A549 (cell line): ENCODE data around the gene CD47.

Experiments
- BHLHE40 ChIP-seq: IDR thresholded peaks from 2 replicates; pipeline ENCODE4 v1.6.1; 2012; ENCODE audit warnings: low read depth, low read length, inconsistent platforms
- CTCF ChIP-seq: fragments of >200 bp; sonication (Bioruptor Twin); formaldehyde crosslinking; IDR thresholded peaks from 3 replicates; pipeline ENCODE4 v1.5.1; 2016
- E2F6 ChIP-seq: IDR thresholded peaks from 2 replicates; pipeline ENCODE4 v1.6.1; 2012; ENCODE audit warnings: low read depth, borderline replicate concordance
- POLR2A ChIP-seq: IDR thresholded peaks from 2 replicates; pipeline ENCODE4 v1.6.1; 2012; ENCODE audit warnings: mild to moderate bottlenecking, low read length
- POLR2AphosphoS2 ChIP-seq: conservative IDR thresholded peaks from 2 replicates; pipeline ENCODE4 v1.6.1; 2012; ENCODE audit warnings: low read length, improper control_type of control experiment, inconsistent platforms

- TF ChIP-seq E2F6 (no peak), POLR2AphosphoS2 (no peak), POLR2A (no peak), CTCF (no peak), BHLHE40 (no peak)
These were observed 42.2 kb upstream of the CD47 start for GRCh38 chr3:108133048-108133369.
